ENCODE results near the gene RBFOX2. TPM values are rescaled to one million over a fixed set of nuclear protein-coding genes. Genes with fewer than 3 reads are reported as not detected.

RBFOX2 gene
- total and polyA plus RNA-seq, 4 donors = 14.2 to 53.6 (median 25.6) TPM

DNA sequence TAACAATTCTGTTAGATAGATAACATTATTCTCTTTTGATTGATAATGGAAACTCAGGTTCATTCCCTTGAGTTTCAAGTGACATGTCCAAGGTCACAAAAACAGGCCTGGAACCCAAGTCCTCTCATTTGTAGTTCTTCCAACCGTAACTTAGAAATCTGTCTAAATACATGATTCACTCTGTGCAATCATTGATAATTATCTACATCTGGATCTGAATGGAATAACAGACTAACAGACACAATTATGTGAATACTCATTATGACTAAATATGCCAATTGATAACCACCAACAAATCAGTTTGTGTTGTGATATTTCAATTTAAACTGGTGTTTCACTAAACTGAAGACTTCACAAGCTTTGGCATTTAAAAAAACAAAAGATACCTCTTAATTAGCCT lies 71.0 kb downstream of the RBFOX2 start:
- no peak for DNase-seq (ENCODE audit: low spot score)
- Histone ChIP-seq H3K4me3 (ENCODE audit: low read depth in 1 of 3, low read length in 3 of 3) (no peak overlapping the region), H3K9ac (ENCODE audit: low read depth in 1 of 2, low read length in 2 of 2) (no peak overlapping the region), H3K27ac (ENCODE audit: low read depth in 1 of 2, low read length in 2 of 2) (no peak overlapping the region), H3K36me3 (ENCODE audit: control insufficient read depth in 4 of 4, insufficient read depth in 3 of 4, low read depth in 1 of 4, low read length in 3 of 4) (no peaks in the 10 kb centered on the region), H3K4me1 (ENCODE audit: control insufficient read depth in 4 of 4, insufficient read depth in 4 of 4, low read length in 3 of 4) (peaks cover 0 to 6% (median 3%) of the 10 kb centered on the region in 4 donors), H3K27me3 (ENCODE audit: control insufficient read depth in 4 of 4, insufficient read depth in 4 of 4, low read length in 3 of 4) (no peaks in the 10 kb centered on the region), H3K9me3 (ENCODE audit: control insufficient read depth in 4 of 4, low read length in 3 of 4) (no peaks in the 10 kb centered on the region)
- 93% methylated on average over 1 of the region's 1 CpG for WGBS
- TF ChIP-seq FOXA1 (IDR thresholded peaks at IDR 0.05) (no peak), CTCF (IDR thresholded peaks at IDR 0.05; ENCODE audit: low read depth, low read length, missing input control) (no peak), ATF3 (IDR thresholded peaks at IDR 0.05) (no peak), TAF1 (conservative IDR thresholded peaks at IDR 0.05) (no peak), HNF4G (IDR thresholded peaks at IDR 0.05) (no peak)

DNA sequence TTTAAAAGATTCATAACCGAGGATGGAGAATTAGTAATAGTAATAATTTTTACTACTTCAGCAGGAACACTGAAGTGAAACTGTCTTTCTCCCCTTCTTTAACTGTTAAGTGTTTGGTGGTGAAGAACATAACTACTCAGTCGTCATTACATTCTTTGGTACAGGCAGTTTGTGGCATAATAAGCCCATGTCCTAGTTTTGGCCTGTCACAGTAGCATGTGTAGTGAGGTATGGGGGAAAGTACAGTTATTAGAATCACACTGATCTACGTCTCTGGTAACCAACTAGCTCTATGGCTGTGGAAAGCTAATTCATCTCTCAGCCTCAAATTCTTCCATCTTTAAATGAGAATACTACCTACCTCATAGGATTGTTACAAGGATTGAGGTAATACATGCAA lies 71.8 kb downstream of the RBFOX2 start:
- no peak for DNase-seq (ENCODE audit: low spot score)
- peaks cover 0 to 6% (median 3%) of the 10 kb centered on the region in 4 donors for H3K4me1 ChIP-seq (ENCODE audit: control insufficient read depth in 4 of 4, insufficient read depth in 4 of 4, low read length in 3 of 4)

More for the DNA sequence above, 71.8 kb downstream of the RBFOX2 start:
- no peak for TF ChIP-seq YY1 (IDR thresholded peaks at IDR 0.05)
- no peak for TF ChIP-seq RAD21 (IDR thresholded peaks at IDR 0.05)
- no peak for TF ChIP-seq NR2F2 (IDR thresholded peaks at IDR 0.05)
- no peak for TF ChIP-seq ATF3 (IDR thresholded peaks at IDR 0.05)
- TF ChIP-seq HNF4G (IDR thresholded peaks at IDR 0.05) = no peak
- no peak for TF ChIP-seq EGR1 (IDR thresholded peaks at IDR 0.05; ENCODE audit: low read depth in 2 of 2)
- TF ChIP-seq JUND (IDR thresholded peaks at IDR 0.05) = no peak
- TF ChIP-seq GABPA (IDR thresholded peaks at IDR 0.05 in 1 of 2, conservative IDR thresholded peaks at IDR 0.05 in 1 of 2) = no peak
- TF ChIP-seq, protein P1, sequence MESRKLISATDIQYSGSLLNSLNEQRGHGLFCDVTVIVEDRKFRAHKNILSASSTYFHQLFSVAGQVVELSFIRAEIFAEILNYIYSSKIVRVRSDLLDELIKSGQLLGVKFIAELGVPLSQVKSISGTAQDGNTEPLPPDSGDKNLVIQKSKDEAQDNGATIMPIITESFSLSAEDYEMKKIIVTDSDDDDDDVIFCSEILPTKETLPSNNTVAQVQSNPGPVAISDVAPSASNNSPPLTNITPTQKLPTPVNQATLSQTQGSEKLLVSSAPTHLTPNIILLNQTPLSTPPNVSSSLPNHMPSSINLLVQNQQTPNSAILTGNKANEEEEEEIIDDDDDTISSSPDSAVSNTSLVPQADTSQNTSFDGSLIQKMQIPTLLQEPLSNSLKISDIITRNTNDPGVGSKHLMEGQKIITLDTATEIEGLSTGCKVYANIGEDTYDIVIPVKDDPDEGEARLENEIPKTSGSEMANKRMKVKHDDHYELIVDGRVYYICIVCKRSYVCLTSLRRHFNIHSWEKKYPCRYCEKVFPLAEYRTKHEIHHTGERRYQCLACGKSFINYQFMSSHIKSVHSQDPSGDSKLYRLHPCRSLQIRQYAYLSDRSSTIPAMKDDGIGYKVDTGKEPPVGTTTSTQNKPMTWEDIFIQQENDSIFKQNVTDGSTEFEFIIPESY (IDR thresholded peaks at IDR 0.05) = no peak
- no peak for TF ChIP-seq RXRA (IDR thresholded peaks at IDR 0.05)
- no peak for TF ChIP-seq HNF4A (conservative IDR thresholded peaks at IDR 0.05)
- TF ChIP-seq FOXA2 (IDR thresholded peaks at IDR 0.05) = no peak
- TF ChIP-seq FOXA1 (IDR thresholded peaks at IDR 0.05) = no peak
- TF ChIP-seq SP1 (IDR thresholded peaks at IDR 0.05) = no peak
- TF ChIP-seq REST (IDR thresholded peaks at IDR 0.05) = no peak
- TF ChIP-seq CTCF (IDR thresholded peaks at IDR 0.05; ENCODE audit: low read depth, low read length, missing input control) = no peak
- no peak for TF ChIP-seq TAF1 (conservative IDR thresholded peaks at IDR 0.05)
- Histone ChIP-seq H3K27ac (ENCODE audit: low read depth in 1 of 2, low read length in 2 of 2) (no peak overlapping the region), H3K4me3 (ENCODE audit: low read depth in 1 of 3, low read length in 3 of 3) (no peak overlapping the region), H3K9ac (ENCODE audit: low read depth in 1 of 2, low read length in 2 of 2) (no peak overlapping the region), H3K27me3 (ENCODE audit: control insufficient read depth in 4 of 4, insufficient read depth in 4 of 4, low read length in 3 of 4) (no peaks in the 10 kb centered on the region), H3K36me3 (ENCODE audit: control insufficient read depth in 4 of 4, insufficient read depth in 3 of 4, low read depth in 1 of 4, low read length in 3 of 4) (no peaks in the 10 kb centered on the region), H3K9me3 (ENCODE audit: control insufficient read depth in 4 of 4, low read length in 3 of 4) (no peaks in the 10 kb centered on the region)
- WGBS = 90% methylated on average over 3 of the region's 3 CpGs
